Kasumi-1 (cell line): ENCODE results near the gene BMP8A.

Experiments used
- DNase-seq, 2 experiments: peaks; one replicate each; lab custom pipeline; 2025; lab: John Stamatoyannopoulos, UW

The BMP8A gene

GRCh38 chr1:39572379-39573096 is 81.1 kb downstream of the BMP8A start:
- no peak for DNase-seq

DNA sequence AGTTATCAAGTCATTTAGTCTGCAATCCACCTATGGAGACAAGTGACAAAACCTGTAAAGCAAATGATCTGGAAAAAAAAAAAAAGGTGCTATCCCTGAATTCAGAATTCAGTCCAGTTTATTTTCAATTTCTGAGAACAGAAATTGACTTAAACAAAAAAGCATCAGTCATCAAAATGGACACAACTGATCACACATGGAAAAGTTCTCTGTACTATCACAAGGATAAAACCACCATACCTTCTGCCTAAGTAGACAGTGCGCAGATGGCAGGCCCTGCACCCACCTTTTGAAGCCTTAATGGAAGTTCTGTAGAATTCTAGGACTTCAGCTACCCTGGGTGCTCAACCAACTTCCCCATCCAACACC is 81.6 kb downstream of the BMP8A start:
- no peak for DNase-seq

- DNase-seq, result no peak
Observed at GRCh38 chr1:39573736-39574624, 82.5 kb downstream of the BMP8A start.

GRCh38 chr1:39574646-39575045 is 83.2 kb downstream of the BMP8A start:
- DNase-seq, result peak; percentile 24
